Coronary artery (tissue), 2 donors: ENCODE results near the gene DIAPH3.
"Not testable (repeated sequence)": the region's sequence is repeated elsewhere in the genome, so short reads cannot be mapped to it uniquely, and the experiment has no call there.

ENCODE experiments used
- DNase-seq: peaks from one replicate; pipeline ENCODE4 v3.0.0-alpha.2; 2017; ENCODE audit warnings: low spot score
- H3K27ac ChIP-seq, 2 donors: fragments of 200-600 bp; sonication (generic); one replicate each; pipeline ENCODE4 v1.5.1; 2016 to 2019
- H3K4me3 ChIP-seq: fragments of 200-600 bp; sonication (generic); 2 replicates; pipeline ENCODE4 v1.5.1; 2016; ENCODE audit warnings: mild to moderate bottlenecking, moderate library complexity
- TF ChIP-seq, protein P1 (sequence below): fragments of 200-600 bp; sonication (generic); IDR thresholded peaks from one replicate; pipeline ENCODE4 v1.5.1; 2019; ENCODE audit warnings: antibody characterized with exemption

Gene DIAPH3

DNA sequence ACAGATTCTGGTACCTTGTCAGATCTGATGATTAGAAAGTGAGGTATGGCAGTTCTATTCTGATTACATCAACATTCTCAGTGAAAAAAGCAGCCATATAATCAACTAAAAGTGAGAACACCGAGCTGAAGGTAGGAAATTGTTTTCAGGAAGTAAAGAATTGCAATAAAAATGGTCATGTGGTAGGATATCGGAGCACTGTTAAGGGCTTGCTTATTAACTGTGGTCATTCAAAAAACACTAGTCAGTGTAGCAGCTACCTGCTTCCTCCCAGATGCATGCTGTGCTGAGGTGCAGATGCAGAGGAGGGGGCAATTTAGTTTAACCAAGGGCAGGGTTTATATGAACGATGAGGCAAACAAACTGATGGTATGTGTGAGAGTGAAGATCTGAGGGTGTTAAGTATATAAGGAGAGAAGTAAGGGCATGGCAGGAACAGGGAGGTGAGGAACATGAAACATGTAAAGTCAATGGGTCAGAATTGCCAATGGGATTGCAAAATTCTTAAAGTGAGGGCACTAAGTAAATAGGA, 111.9 kb downstream of the DIAPH3 start:
- H3K27ac ChIP-seq, result no peak overlapping the region
- DNase-seq, result no peak
- H3K4me3 ChIP-seq, result no peak overlapping the region
- TF ChIP-seq, protein P1, sequence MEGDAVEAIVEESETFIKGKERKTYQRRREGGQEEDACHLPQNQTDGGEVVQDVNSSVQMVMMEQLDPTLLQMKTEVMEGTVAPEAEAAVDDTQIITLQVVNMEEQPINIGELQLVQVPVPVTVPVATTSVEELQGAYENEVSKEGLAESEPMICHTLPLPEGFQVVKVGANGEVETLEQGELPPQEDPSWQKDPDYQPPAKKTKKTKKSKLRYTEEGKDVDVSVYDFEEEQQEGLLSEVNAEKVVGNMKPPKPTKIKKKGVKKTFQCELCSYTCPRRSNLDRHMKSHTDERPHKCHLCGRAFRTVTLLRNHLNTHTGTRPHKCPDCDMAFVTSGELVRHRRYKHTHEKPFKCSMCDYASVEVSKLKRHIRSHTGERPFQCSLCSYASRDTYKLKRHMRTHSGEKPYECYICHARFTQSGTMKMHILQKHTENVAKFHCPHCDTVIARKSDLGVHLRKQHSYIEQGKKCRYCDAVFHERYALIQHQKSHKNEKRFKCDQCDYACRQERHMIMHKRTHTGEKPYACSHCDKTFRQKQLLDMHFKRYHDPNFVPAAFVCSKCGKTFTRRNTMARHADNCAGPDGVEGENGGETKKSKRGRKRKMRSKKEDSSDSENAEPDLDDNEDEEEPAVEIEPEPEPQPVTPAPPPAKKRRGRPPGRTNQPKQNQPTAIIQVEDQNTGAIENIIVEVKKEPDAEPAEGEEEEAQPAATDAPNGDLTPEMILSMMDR, result no peak

DNA sequence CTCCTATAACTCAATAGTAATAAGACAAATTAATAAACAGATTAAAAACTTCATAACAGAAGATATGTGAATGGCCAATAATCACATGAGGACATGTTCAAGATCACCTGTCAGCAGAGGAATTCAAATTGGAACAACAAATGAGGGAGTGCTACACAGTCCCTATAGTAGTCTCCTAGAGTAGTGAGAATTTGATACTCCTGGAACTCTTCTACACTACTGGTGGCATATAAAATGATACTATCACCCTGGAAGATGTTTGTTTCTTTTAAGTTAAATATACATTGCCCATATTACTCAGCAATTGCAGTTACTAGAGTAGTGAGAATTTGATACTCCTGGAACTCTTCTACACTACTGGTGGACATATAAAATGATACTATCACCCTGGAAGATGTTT, 115.4 kb downstream of the DIAPH3 start:
- H3K4me3 ChIP-seq, result not testable (repeated sequence)

DNA sequence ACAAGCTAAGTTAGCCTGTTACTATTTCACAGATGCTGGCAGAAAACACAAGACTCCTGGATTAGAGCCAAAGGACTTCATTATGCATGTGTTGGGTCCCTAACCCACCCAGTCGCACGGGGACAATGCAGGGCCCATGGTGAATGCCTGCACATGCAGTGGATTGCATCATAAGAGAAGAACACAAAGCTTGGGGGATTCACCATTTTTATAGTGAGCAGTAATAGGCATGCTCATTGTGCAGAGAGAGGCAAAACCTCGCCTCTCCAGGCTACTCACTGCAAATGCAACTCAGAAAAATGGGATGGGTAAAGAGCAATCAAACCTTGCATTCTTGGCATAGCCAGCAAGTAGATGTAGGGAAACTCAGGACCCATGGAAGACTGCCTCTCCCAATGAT, 115.8 kb downstream of the DIAPH3 start:
- DNase-seq, result no peak
- Histone ChIP-seq H3K4me3 (no peak overlapping the region), H3K27ac (no peak overlapping the region)
- TF ChIP-seq, protein P1, result no peak

More for the DNA sequence above, 115.4 kb downstream of the DIAPH3 start:
- not testable (repeated sequence) for H3K27ac ChIP-seq, DNase-seq

DNA sequence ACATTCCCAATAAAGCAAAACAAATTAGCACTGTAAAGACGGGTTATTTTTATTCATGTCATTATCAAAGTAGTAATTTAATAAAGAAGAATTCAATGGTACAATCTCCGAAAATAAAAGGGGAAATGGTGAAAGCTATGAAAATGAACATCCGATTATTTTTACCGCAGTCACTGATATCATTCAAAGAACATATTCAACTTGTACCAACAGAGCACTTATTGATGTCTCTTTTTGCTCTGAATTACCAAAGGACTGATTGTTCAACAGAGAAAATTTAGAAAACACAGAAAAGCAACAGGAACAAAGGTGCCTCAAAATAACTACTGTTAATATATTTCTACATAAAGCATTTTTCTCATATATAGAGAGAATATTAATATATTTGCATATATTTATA, 119.4 kb downstream of the DIAPH3 start:
- Histone ChIP-seq H3K27ac (no peak overlapping the region), H3K4me3 (no peak overlapping the region)
- no peak for DNase-seq
- TF ChIP-seq, protein P1, result no peak

DNA sequence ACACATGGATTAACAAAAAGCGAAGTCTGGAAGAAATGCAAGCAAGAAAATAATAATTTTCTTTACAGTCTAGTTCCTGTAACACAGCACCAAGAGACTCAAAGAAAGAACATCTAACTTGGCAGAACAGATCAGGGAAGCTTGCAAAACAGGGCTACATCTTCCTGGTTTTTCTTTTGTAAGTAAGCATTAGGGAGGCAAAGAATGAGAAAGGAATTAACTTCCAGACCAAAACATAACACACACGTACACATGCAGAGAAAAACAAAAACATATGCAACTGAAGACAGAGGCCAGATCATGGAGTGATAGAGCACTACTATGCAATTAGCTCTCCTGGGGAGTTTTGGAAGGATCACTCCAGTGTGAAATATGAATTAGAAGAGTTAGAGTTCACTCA, 120.5 kb downstream of the DIAPH3 start:
- H3K27ac ChIP-seq, result no peak overlapping the region
- no peak overlapping the region for H3K4me3 ChIP-seq
- TF ChIP-seq, protein P1, result no peak
- no peak for DNase-seq

DNA sequence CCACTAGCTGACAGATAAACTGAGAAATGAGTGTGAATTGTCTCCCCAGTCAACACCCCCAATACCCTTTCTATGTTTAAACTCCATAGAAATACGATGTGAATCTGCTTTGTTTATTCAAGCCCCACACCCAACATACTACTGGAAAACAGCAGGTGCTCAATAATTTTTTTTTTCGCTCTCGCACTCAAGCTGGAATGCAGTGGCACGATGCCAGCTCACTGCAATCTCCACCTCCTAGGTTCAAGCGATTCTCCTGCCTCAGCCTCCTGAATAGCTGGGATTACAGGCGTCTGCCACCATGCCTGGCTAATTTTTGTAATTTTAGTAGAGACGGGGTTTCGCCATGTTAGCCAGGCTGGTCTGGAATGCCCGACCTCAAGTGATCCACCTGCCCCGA, 123.1 kb downstream of the DIAPH3 start:
- not testable (repeated sequence) for DNase-seq, H3K27ac ChIP-seq, H3K4me3 ChIP-seq

DNA sequence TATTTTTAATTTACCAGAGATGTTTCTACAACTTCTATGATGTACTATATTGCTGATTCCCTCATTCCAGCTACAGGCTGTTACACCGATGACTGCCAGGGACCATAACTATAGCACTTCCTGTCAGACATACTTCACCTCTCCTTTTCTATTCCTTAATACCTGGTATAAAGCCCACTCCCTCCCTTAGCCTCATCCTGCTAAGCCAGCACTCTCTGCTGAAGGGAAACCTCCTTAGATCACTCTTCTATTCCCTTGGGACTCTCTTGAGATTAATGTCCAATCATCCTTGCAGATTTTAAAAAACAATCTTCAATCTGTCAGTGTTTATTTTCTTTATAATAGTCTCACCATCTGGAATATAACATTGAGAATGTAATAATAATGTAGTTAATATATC, 127.9 kb downstream of the DIAPH3 start:
- no peak overlapping the region for H3K4me3 ChIP-seq
- no peak overlapping the region for H3K27ac ChIP-seq
- no peak for DNase-seq
- TF ChIP-seq, protein P1, result no peak

DNA sequence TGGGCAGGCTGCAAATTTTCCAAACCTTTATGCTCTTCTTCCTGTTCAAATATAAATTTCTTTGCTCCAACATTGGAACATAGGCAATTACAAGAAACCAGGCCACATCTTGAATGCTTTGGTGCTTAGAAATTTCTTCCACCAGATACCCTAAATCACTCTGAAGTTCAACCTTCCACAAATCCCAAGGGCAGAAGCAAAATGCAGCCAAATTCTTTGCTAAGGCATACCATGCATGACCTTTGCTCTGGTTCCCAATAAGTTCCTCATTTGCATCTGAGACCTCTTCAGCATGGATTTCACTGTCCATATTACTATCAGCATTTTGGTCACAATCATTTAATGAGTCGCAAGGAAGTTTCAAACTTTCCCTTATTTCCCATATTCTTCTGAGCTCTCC, 130.9 kb downstream of the DIAPH3 start:
- no peak for DNase-seq
- Histone ChIP-seq H3K27ac (no peak overlapping the region), H3K4me3 (no peak overlapping the region)
- TF ChIP-seq, protein P1, result no peak
